OCI-LY3 (cell line): Measurements from ENCODE around the gene UQCC5.

Experiments used
- EZH2phosphoT487 ChIP-seq: fragments of 200-600 bp; shearing (Covaris generic); IDR thresholded peaks from 2 replicates; pipeline ENCODE4 v1.6.1; 2018; ENCODE audit warnings: antibody characterized with exemption, mixed run types, low read depth
- TF ChIP-seq, protein P1 (sequence below): fragments of 200-600, 300-600 bp; sonication (generic); IDR thresholded peaks from 2 replicates; pipeline ENCODE4 v1.5.1; 2014; ENCODE audit warnings: antibody characterized with exemption, low read length, low read depth

- no peak for TF ChIP-seq EZH2phosphoT487
- TF ChIP-seq, protein P1, sequence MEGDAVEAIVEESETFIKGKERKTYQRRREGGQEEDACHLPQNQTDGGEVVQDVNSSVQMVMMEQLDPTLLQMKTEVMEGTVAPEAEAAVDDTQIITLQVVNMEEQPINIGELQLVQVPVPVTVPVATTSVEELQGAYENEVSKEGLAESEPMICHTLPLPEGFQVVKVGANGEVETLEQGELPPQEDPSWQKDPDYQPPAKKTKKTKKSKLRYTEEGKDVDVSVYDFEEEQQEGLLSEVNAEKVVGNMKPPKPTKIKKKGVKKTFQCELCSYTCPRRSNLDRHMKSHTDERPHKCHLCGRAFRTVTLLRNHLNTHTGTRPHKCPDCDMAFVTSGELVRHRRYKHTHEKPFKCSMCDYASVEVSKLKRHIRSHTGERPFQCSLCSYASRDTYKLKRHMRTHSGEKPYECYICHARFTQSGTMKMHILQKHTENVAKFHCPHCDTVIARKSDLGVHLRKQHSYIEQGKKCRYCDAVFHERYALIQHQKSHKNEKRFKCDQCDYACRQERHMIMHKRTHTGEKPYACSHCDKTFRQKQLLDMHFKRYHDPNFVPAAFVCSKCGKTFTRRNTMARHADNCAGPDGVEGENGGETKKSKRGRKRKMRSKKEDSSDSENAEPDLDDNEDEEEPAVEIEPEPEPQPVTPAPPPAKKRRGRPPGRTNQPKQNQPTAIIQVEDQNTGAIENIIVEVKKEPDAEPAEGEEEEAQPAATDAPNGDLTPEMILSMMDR = no peak
These were observed 37.9 kb downstream of the UQCC5 start for GRCh38 chr3:52574056-52574965.
